ENCODE results near the gene ZCCHC4.

The ZCCHC4 gene

DNA sequence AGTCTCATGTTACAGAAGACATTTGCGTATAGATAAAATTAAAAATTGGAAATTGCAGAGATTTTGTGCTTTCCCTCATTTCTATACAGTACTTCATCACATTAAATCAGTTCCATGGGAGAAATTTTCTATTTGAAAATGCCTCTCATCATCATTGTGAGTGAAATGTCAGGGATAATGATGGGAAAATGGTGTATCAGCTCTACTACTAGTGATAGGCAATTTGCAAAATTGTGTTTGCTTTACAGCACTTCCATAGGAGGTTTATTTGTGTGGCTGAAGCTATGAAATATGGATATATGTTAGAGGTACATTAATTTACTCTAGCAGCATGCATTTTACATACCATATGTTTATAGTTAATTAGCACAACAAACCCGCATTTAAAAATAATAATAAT, 43.5 kb downstream of the ZCCHC4 start:
- TF ChIP-seq CTCF (IDR thresholded peaks at IDR 0.05; ENCODE audit: insufficient read depth, low read length) (no peak), SPI1 (IDR thresholded peaks at IDR 0.05; ENCODE audit: borderline replicate concordance, low read depth) (no peak)
- Histone ChIP-seq H3K27me3 (ENCODE audit: insufficient read depth, poor library complexity, severe bottlenecking) (no peaks in the 10 kb centered on the region), H3K27ac (replicated peaks) (no peak overlapping the region), H3K4me3 (replicated peaks; ENCODE audit: insufficient read depth, low read length) (no peak overlapping the region)
- DNase-seq (ENCODE audit: low read depth in 1 of 2, low spot score in 1 of 2): no peak

DNA sequence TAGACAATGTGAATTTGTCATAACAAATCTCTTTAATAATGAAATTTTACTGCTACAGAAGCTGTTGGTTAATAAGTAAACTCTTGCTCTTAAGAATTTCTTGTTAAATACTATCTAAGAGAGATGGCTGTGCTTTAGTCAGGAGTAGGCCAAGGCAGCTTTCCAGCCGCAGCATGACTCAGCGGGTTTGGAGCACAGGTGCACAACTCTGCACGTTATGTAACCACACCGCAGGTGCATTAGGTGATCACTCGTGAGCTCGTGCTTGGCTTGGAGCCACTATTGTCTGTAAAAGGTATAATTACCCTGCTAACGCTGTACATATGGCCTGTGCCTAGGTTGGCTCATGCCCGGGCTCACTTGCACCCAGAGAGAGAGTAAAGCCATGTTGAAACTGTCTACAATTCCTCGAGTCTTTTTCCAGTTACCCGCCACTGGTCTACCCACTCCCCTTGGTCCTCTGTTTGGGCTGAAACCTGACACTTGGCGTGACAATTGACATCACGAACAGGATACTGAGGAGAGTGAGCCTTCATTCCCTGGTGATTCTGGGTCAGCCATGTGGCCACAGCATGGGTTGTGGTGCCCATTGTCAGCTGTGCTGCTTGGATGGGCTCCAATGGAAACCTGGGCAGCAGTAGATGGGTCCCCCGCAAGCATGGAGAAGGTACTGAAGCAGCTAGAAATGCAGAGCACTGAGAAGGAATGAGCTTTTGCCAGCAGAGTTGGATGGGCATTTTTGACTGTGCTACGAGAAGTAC, 46.1 kb downstream of the ZCCHC4 start:
- Histone ChIP-seq H3K27ac (replicated peaks) (no peak overlapping the region), H3K27me3 (ENCODE audit: insufficient read depth, poor library complexity, severe bottlenecking) (no peaks in the 10 kb centered on the region), H3K4me3 (replicated peaks; ENCODE audit: insufficient read depth, low read length) (no peak overlapping the region)
- TF ChIP-seq GABPA (IDR thresholded peaks at IDR 0.05; ENCODE audit: low read depth) (no peak), SPI1 (IDR thresholded peaks at IDR 0.05; ENCODE audit: borderline replicate concordance, low read depth) (no peak), POLR2AphosphoS5 (IDR thresholded peaks at IDR 0.05; ENCODE audit: low read depth) (no peak), CTCF (IDR thresholded peaks at IDR 0.05; ENCODE audit: insufficient read depth, low read length) (no peak)
- TF ChIP-seq, protein P1, sequence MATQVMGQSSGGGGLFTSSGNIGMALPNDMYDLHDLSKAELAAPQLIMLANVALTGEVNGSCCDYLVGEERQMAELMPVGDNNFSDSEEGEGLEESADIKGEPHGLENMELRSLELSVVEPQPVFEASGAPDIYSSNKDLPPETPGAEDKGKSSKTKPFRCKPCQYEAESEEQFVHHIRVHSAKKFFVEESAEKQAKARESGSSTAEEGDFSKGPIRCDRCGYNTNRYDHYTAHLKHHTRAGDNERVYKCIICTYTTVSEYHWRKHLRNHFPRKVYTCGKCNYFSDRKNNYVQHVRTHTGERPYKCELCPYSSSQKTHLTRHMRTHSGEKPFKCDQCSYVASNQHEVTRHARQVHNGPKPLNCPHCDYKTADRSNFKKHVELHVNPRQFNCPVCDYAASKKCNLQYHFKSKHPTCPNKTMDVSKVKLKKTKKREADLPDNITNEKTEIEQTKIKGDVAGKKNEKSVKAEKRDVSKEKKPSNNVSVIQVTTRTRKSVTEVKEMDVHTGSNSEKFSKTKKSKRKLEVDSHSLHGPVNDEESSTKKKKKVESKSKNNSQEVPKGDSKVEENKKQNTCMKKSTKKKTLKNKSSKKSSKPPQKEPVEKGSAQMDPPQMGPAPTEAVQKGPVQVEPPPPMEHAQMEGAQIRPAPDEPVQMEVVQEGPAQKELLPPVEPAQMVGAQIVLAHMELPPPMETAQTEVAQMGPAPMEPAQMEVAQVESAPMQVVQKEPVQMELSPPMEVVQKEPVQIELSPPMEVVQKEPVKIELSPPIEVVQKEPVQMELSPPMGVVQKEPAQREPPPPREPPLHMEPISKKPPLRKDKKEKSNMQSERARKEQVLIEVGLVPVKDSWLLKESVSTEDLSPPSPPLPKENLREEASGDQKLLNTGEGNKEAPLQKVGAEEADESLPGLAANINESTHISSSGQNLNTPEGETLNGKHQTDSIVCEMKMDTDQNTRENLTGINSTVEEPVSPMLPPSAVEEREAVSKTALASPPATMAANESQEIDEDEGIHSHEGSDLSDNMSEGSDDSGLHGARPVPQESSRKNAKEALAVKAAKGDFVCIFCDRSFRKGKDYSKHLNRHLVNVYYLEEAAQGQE (IDR thresholded peaks at IDR 0.05; ENCODE audit: insufficient replicate concordance, low read depth): no peak
- no peak for DNase-seq (ENCODE audit: low read depth in 1 of 2, low spot score in 1 of 2)

- no peak for DNase-seq (ENCODE audit: low read depth in 1 of 2, low spot score in 1 of 2)
- no peak overlapping the region for H3K4me3 ChIP-seq (replicated peaks; ENCODE audit: insufficient read depth, low read length)
- TF ChIP-seq GABPA (IDR thresholded peaks at IDR 0.05; ENCODE audit: low read depth): no peak
- TF ChIP-seq SPI1 (IDR thresholded peaks at IDR 0.05; ENCODE audit: borderline replicate concordance, low read depth): no peak
- TF ChIP-seq CTCF (IDR thresholded peaks at IDR 0.05; ENCODE audit: insufficient read depth, low read length): no peak
- TF ChIP-seq, protein P1 (IDR thresholded peaks at IDR 0.05; ENCODE audit: insufficient replicate concordance, low read depth): no peak
- TF ChIP-seq POLR2AphosphoS5 (IDR thresholded peaks at IDR 0.05; ENCODE audit: low read depth): no peak
- no peaks in the 10 kb centered on the region for H3K27me3 ChIP-seq (ENCODE audit: insufficient read depth, poor library complexity, severe bottlenecking)
- H3K27ac ChIP-seq (replicated peaks): no peak overlapping the region
Measured at GRCh38 chr4:25361253-25361652, 48.7 kb downstream of the ZCCHC4 start.

Data from HL-60 (cell line).